Memory B cell (primary cell): ENCODE data around the gene TRAK1.

Experiments
- ATAC-seq: fragments of 150-1000 bp; cut with Tn5 transposase; 2 replicates; pipeline ENCODE4 v1.10.0; 2021; ENCODE audit warnings: low read depth, mild to moderate bottlenecking, moderate library complexity
- DNase-seq, 2 donors: peaks; one replicate each; pipeline ENCODE4 v3.0.0; 2022; ENCODE audit warnings: low spot score in 2 of 2
- H3K27ac Mint-ChIP-seq: one replicate; pipeline ENCODE4 v1.8.0; 2022; ENCODE audit warnings: mild to moderate bottlenecking, moderate library complexity, mixed read lengths
- H3K27me3 Mint-ChIP-seq: one replicate; pipeline ENCODE4 v1.8.0; 2022; ENCODE audit warnings: mixed read lengths
- H3K36me3 Mint-ChIP-seq: one replicate; pipeline ENCODE4 v1.8.0; 2022; ENCODE audit warnings: mild to moderate bottlenecking, mixed read lengths
- H3K4me1 Mint-ChIP-seq: one replicate; pipeline ENCODE4 v1.8.0; 2022; ENCODE audit warnings: mixed read lengths
- H3K4me3 Mint-ChIP-seq: one replicate; pipeline ENCODE4 v1.8.0; 2022; ENCODE audit warnings: mild to moderate bottlenecking, moderate library complexity, mixed read lengths
- H3K9me3 Mint-ChIP-seq: one replicate; pipeline ENCODE4 v1.8.0; 2022; ENCODE audit warnings: mixed read lengths

Gene TRAK1

DNA sequence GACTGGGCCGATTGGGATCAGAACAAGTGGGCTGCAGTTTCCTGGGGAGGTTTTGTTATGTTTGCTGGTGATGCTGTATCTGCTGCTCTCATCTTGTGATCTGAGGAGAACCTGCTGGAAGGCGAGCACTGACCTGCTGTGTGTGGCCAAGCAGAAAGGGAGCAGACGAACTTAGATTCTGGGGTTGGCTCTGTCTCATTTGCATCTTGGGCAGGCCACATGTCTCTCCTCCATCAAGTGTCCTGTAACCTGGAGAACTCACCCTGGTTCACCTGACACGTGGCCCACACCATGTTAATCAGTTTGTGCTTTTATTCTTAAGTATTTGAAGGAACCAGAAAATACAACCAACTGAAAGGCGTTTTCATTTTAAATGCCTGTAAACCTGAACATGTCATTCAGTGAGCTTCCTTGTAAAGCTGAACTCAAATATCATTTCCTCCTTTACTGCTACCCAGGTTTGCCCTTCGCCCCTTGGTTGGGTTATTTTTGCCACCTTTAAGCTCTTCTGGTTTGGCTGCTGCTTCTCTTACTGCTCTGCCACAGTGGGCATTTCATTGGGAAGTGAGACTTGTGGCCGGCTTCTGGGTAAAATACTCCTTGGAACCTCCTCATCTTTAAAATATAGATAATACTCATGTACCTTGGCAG is 33.5 kb upstream of the TRAK1 start:
- H3K27me3 Mint-ChIP-seq = no peaks in the 10 kb centered on the region
- DNase-seq (peak in 1 of 2 donors; percentile 19), ATAC-seq (peak; percentile 88)
- peaks cover 12% of the 10 kb centered on the region for H3K36me3 Mint-ChIP-seq
- peak overlapping the region; percentile 97 for H3K27ac Mint-ChIP-seq
- H3K4me1 Mint-ChIP-seq = peaks cover 55% of the 10 kb centered on the region
- H3K4me3 Mint-ChIP-seq = peak overlapping the region; percentile 69
- peaks cover 2% of the 10 kb centered on the region for H3K9me3 Mint-ChIP-seq

- no peak overlapping the region for H3K4me3 Mint-ChIP-seq
- H3K9me3 Mint-ChIP-seq = no peaks in the 10 kb centered on the region
- H3K27me3 Mint-ChIP-seq = no peaks in the 10 kb centered on the region
- H3K27ac Mint-ChIP-seq = peak overlapping the region; percentile 48
- DNase-seq = no peak
- no peak for ATAC-seq
- H3K36me3 Mint-ChIP-seq = peaks cover 6% of the 10 kb centered on the region
- H3K4me1 Mint-ChIP-seq = peaks cover 45% of the 10 kb centered on the region
Measured at GRCh38 chr3:42061025-42061712, 30.0 kb upstream of the TRAK1 start.

DNA sequence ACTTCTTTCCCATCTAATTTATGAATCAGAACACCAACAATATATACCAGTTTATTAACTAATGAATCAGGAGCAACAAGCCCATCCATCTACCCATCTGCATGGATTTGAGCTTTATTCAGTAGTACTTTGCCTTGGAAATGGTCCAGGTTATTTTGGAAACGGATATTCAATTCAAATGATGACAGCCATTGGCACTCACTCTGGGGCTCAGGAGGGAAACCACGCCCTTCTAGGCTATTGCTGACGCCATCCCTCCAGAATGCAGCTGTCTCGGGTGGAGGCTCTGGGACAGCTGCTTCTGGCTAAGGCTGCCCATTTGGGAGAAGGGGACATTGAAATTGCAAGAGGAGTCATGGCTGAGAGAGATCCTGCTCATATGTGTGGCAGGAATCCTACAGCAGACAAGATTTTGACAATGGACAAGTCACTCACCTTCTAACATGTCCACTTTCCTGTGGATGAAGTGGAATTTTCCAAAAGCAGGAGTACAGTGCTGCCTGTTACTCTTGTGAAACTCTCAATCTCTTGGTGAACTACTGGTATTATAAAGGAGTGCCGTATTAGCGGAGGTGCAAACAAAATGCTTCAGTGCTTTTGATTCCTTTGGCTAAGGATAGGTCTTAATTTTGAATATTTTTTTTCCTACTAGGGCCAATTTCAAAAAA is 29.3 kb upstream of the TRAK1 start:
- H3K27ac Mint-ChIP-seq = peak overlapping the region; percentile 48
- no peak for ATAC-seq
- no peak for DNase-seq
- H3K36me3 Mint-ChIP-seq = peaks cover 6% of the 10 kb centered on the region
- H3K9me3 Mint-ChIP-seq = no peaks in the 10 kb centered on the region
- peaks cover 50% of the 10 kb centered on the region for H3K4me1 Mint-ChIP-seq
- H3K27me3 Mint-ChIP-seq = no peaks in the 10 kb centered on the region
- H3K4me3 Mint-ChIP-seq = no peak overlapping the region

- peaks cover 6% of the 10 kb centered on the region for H3K36me3 Mint-ChIP-seq
- DNase-seq = no peak
- peak overlapping the region; percentile 48 for H3K27ac Mint-ChIP-seq
- no peak overlapping the region for H3K4me3 Mint-ChIP-seq
- peaks cover 46% of the 10 kb centered on the region for H3K4me1 Mint-ChIP-seq
- no peaks in the 10 kb centered on the region for H3K9me3 Mint-ChIP-seq
- no peak for ATAC-seq
- H3K27me3 Mint-ChIP-seq = no peaks in the 10 kb centered on the region
Measured at GRCh38 chr3:42062464-42062863, 28.7 kb upstream of the TRAK1 start.

DNA sequence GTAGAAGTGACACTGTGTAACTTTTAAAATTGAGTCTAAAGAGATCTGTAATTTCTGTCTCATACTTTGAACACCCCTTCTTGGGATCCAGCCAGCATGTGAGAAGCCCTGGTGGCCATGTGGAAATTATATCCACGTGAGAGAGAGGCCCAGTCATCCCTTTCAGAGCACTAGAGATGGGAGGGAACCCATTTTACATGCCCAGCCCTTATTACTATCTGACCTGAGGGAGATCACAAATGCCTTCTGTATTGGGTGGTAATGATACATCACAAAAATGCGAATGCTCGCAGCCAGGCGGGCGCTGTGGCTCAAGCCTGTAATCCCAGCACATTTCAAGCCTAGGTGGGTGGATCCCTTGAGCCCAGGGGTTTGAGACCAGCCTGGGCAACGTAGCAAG is 27.3 kb upstream of the TRAK1 start:
- Mint-ChIP-seq H3K9me3 (no peaks in the 10 kb centered on the region), H3K36me3 (peaks cover 6% of the 10 kb centered on the region), H3K4me3 (no peak overlapping the region), H3K27ac (peak overlapping the region; percentile 100), H3K4me1 (peaks cover 44% of the 10 kb centered on the region), H3K27me3 (no peaks in the 10 kb centered on the region)
- DNase-seq = no peak
- ATAC-seq = no peak

- ATAC-seq (peak; percentile 63), DNase-seq (peak; percentile 55 to 63)
- H3K4me3 Mint-ChIP-seq = peak overlapping the region; percentile 83
- no peaks in the 10 kb centered on the region for H3K27me3 Mint-ChIP-seq
- peaks cover 44% of the 10 kb centered on the region for H3K4me1 Mint-ChIP-seq
- peak overlapping the region; percentile 100 for H3K27ac Mint-ChIP-seq
- H3K9me3 Mint-ChIP-seq = no peaks in the 10 kb centered on the region
- H3K36me3 Mint-ChIP-seq = no peaks in the 10 kb centered on the region
Measured at GRCh38 chr3:42066516-42067181, 24.5 kb upstream of the TRAK1 start.

DNA sequence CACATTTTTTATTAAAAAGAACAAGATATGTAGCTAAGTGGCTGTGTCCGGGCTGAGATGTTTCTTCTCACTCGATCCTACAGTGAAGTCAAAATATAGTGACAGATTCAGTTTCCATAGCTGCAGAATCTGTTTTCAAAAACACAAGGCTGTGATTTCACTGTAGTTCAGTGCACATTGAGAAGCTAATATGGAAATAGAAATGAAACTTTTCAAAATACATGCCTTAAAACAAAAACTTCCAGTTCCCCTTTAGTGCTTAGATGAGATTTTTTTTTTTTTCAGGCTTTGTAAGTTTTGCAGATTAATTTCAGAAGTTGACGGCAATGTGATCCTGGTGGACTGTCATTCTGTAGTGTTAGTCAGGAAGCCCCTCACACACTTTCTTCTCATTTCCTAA is 23.8 kb upstream of the TRAK1 start:
- H3K4me3 Mint-ChIP-seq = peak overlapping the region; percentile 83
- H3K9me3 Mint-ChIP-seq = no peaks in the 10 kb centered on the region
- H3K36me3 Mint-ChIP-seq = no peaks in the 10 kb centered on the region
- DNase-seq (peak in 1 of 2 donors; percentile 73), ATAC-seq (peak; percentile 79)
- peaks cover 46% of the 10 kb centered on the region for H3K4me1 Mint-ChIP-seq
- peak overlapping the region; percentile 100 for H3K27ac Mint-ChIP-seq
- H3K27me3 Mint-ChIP-seq = no peaks in the 10 kb centered on the region

GRCh38 chr3:42068303-42069088 is 22.7 kb upstream of the TRAK1 start:
- Mint-ChIP-seq H3K27me3 (no peaks in the 10 kb centered on the region), H3K36me3 (no peaks in the 10 kb centered on the region), H3K9me3 (no peaks in the 10 kb centered on the region), H3K4me1 (peaks cover 55% of the 10 kb centered on the region), H3K27ac (peak overlapping the region; percentile 100), H3K4me3 (peak overlapping the region; percentile 32)
- DNase-seq (no peak), ATAC-seq (no peak)

DNA sequence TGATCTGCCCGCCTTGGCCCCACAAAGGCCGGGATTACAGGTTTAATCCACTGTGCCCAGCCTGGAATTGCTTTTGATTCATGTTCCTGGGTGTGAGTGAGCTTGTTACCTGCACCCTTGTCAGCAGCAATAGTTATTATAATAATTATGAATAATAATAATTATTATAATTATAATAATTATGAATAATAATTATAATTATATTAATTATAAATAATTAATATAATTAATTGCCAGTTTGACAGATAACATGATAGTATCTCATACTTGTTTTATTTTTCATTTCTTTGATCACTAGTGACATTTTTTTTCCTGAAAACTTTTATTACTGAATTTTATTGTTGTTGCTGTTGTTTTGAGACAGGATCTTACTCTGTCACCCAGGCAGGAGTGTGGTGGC is 21.1 kb upstream of the TRAK1 start:
- H3K9me3 Mint-ChIP-seq = no peaks in the 10 kb centered on the region
- no peak for ATAC-seq
- H3K27me3 Mint-ChIP-seq = no peaks in the 10 kb centered on the region
- peak overlapping the region; percentile 79 for H3K27ac Mint-ChIP-seq
- no peaks in the 10 kb centered on the region for H3K36me3 Mint-ChIP-seq
- DNase-seq = no peak
- peaks cover 64% of the 10 kb centered on the region for H3K4me1 Mint-ChIP-seq
- H3K4me3 Mint-ChIP-seq = no peak overlapping the region

DNA sequence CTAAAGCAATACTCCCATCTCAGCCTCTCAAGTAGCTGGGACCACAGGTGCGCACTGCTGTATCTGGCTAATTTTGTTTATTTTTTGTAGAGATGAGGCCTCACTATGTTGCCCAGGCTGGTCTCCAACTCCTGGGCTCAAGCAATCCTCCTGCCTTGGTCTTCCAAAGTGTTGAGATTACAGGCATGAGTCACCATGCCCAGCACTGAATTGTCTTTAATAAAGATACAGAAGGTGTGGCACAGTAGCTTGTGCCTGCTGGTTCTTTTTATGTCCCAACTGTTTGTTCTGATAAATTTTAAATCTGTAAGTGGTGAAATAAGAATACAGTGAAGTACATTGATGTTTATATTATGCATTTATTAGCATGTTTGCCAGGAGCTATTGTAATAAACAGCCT is 20.6 kb upstream of the TRAK1 start:
- Mint-ChIP-seq H3K36me3 (no peaks in the 10 kb centered on the region), H3K4me3 (no peak overlapping the region), H3K27ac (peak overlapping the region; percentile 79), H3K27me3 (no peaks in the 10 kb centered on the region), H3K4me1 (peaks cover 64% of the 10 kb centered on the region), H3K9me3 (no peaks in the 10 kb centered on the region)
- ATAC-seq (no peak), DNase-seq (no peak)

GRCh38 chr3:42071904-42072812 is 19.0 kb upstream of the TRAK1 start:
- H3K4me1 Mint-ChIP-seq = peaks cover 58% of the 10 kb centered on the region
- peak overlapping the region; percentile 77 for H3K4me3 Mint-ChIP-seq
- H3K27me3 Mint-ChIP-seq = no peaks in the 10 kb centered on the region
- ATAC-seq = peak; percentile 13
- peaks cover 3% of the 10 kb centered on the region for H3K36me3 Mint-ChIP-seq
- H3K9me3 Mint-ChIP-seq = no peaks in the 10 kb centered on the region
- peak overlapping the region; percentile 88 for H3K27ac Mint-ChIP-seq
- DNase-seq = no peak

GRCh38 chr3:42072831-42073301 is 18.3 kb upstream of the TRAK1 start:
- Mint-ChIP-seq H3K27ac (peak overlapping the region; percentile 88), H3K4me3 (peak overlapping the region; percentile 77), H3K36me3 (peaks cover 5% of the 10 kb centered on the region), H3K9me3 (no peaks in the 10 kb centered on the region), H3K4me1 (peaks cover 61% of the 10 kb centered on the region), H3K27me3 (no peaks in the 10 kb centered on the region)
- no peak for DNase-seq
- ATAC-seq = no peak
